SK-N-SH (cell line): ENCODE measurements around the gene KIAA1549. TPM values are rescaled to one million over a fixed set of nuclear protein-coding genes. Genes with fewer than 3 reads are reported as not detected.

Experiments
- CTCF ChIA-PET: fragments of 300-600, 350-600 bp; formaldehyde crosslinking; extraction: SDS; loops from one replicate; lab custom pipeline; 2021; lab: Yijun Ruan, JAX
- POLR2A ChIA-PET: fragments of 350-600 bp; sonication (Branson Sonifier 250); formaldehyde crosslinking; extraction: SDS; loops from one replicate; lab custom pipeline; 2020; ENCODE audit warnings: antibody characterized with exemption, inconsistent platforms; lab: Yijun Ruan, JAX
- DNase-seq: peaks from one replicate; pipeline ENCODE4 v3.0.0; 2012
- H2AFZ ChIP-seq: fragments of 200-600 bp; sonication (generic); 2 replicates; pipeline ENCODE4 v1.8.1; 2016; ENCODE audit warnings: antibody characterized with exemption, mild to moderate bottlenecking, low read depth
- H3F3A ChIP-seq: fragments of 200-600 bp; sonication (generic); replicated peaks from 2 replicates; pipeline ENCODE3; 2016; ENCODE audit warnings: antibody characterized with exemption, mild to moderate bottlenecking; ENCODE audit not compliant: insufficient read depth
- H3K27ac ChIP-seq, 2 experiments: fragments of 200-500 bp in 1 of 2; fragments of 200-600 bp in 1 of 2; sonication (Bioruptor generic) in 1 of 2; sonication (generic), shearing (Covaris generic) in 1 of 2; 2 replicates each; pipeline versions ENCODE4 v1.5.1 to v1.6.1; 2014 to 2016; ENCODE audit warnings: low read depth in 2 of 2, inconsistent platforms in 1 of 2, low read length in 1 of 2, mild to moderate bottlenecking in 1 of 2, mixed read lengths in 1 of 2
- H3K27me3 ChIP-seq: fragments of 200-600 bp; sonication (generic), shearing (Covaris generic); 2 replicates; pipeline ENCODE4 v1.6.1; 2016; ENCODE audit warnings: mixed run types; ENCODE audit not compliant: insufficient read depth
- H3K36me3 ChIP-seq, 2 experiments: fragments of 200-500 bp in 1 of 2; fragments of 200-600 bp in 1 of 2; sonication (Bioruptor generic) in 1 of 2; sonication (generic) in 1 of 2; replicated peaks in 1 of 2; 2 replicates each; pipeline versions ENCODE3 to v1.5.1; 2014 to 2016; ENCODE audit warnings: low read length in 1 of 2, mild to moderate bottlenecking in 1 of 2; ENCODE audit not compliant: insufficient read depth in 2 of 2, control insufficient read depth in 1 of 2
- H3K4me1 ChIP-seq, 2 experiments: fragments of 200-500 bp in 1 of 2; fragments of 200-600 bp in 1 of 2; sonication (Bioruptor generic) in 1 of 2; sonication (generic), shearing (Covaris generic) in 1 of 2; 2 replicates each; pipeline versions ENCODE4 v1.5.1 to v1.6.1; 2014 to 2016; ENCODE audit warnings: low read depth in 1 of 2, low read length in 1 of 2, mixed run types in 1 of 2; ENCODE audit not compliant: insufficient read depth in 2 of 2, control insufficient read depth in 1 of 2
- H3K4me2 ChIP-seq: fragments of 200-600 bp; sonication (generic), shearing (Covaris generic); 2 replicates; pipeline ENCODE4 v1.6.1; 2017; ENCODE audit warnings: mixed run types
- H3K4me3 ChIP-seq, 2 experiments: fragments of 200-500 bp in 1 of 2; fragments of 200-600 bp in 1 of 2; sonication (Bioruptor generic) in 1 of 2; sonication (generic), shearing (Covaris generic) in 1 of 2; 2 replicates each; pipeline versions ENCODE4 v1.5.1 to v1.8.1; 2014 to 2016; ENCODE audit warnings: low read depth in 2 of 2, inconsistent platforms in 1 of 2, low read length in 1 of 2, mild to moderate bottlenecking in 1 of 2, mixed read lengths in 1 of 2, moderate library complexity in 1 of 2
- H3K79me2 ChIP-seq: fragments of 200-600 bp; sonication (generic); 2 replicates; pipeline ENCODE4 v1.8.1; 2017; ENCODE audit warnings: mild to moderate bottlenecking; ENCODE audit not compliant: insufficient read depth
- H3K9ac ChIP-seq: fragments of 200-600 bp; sonication (generic); 2 replicates; pipeline ENCODE4 v1.6.1; 2017; ENCODE audit warnings: mixed run types
- H3K9me2 ChIP-seq: fragments of 200-600 bp; sonication (generic); 2 replicates; pipeline ENCODE4 v1.6.1; 2017; ENCODE audit warnings: mixed run types
- H3K9me3 ChIP-seq: fragments of 200-600 bp; sonication (generic); 2 replicates; pipeline ENCODE4 v1.6.1; 2017; ENCODE audit warnings: mixed run types, mild to moderate bottlenecking, moderate library complexity
- H4K20me1 ChIP-seq: fragments of 200-600 bp; sonication (generic); 2 replicates; pipeline ENCODE4 v1.6.1; 2017; ENCODE audit warnings: mild to moderate bottlenecking, mixed run types; ENCODE audit not compliant: insufficient read depth
- CTCF ChIP-seq: fragments of 200-600 bp; sonication (generic); IDR thresholded peaks from 2 replicates; pipeline ENCODE4 v1.6.1; 2017; ENCODE audit warnings: antibody characterized with exemption, mild to moderate bottlenecking, moderate library complexity
- ELF1 ChIP-seq: IDR thresholded peaks from 2 replicates; pipeline ENCODE4 v1.4.0; 2012
- EZH2phosphoT487 ChIP-seq: fragments of 200-600 bp; sonication (generic); IDR thresholded peaks from 2 replicates; pipeline ENCODE4 v1.6.1; 2017; ENCODE audit warnings: low read depth, mixed run types, mild to moderate bottlenecking, antibody characterized with exemption, moderate library complexity, borderline replicate concordance
- FOSL2 ChIP-seq: IDR thresholded peaks from 2 replicates; pipeline ENCODE4 v1.4.0; 2012; ENCODE audit warnings: low read depth, mild to moderate bottlenecking, moderate library complexity, borderline replicate concordance
- FOXJ3 ChIP-seq: sonication (generic); formaldehyde crosslinking; IDR thresholded peaks from 2 replicates; pipeline ENCODE4 v1.5.1; 2020; ENCODE audit warnings: mild to moderate bottlenecking, missing genetic modification reagents
- FOXM1 ChIP-seq: IDR thresholded peaks from 2 replicates; pipeline ENCODE4 v1.4.0; 2012; ENCODE audit warnings: low read depth, mild to moderate bottlenecking
- GABPA ChIP-seq: IDR thresholded peaks from 2 replicates; pipeline ENCODE4 v1.4.0; 2012; ENCODE audit warnings: low read depth, mild to moderate bottlenecking
- JUND ChIP-seq: IDR thresholded peaks from 2 replicates; pipeline ENCODE4 v1.4.0; 2012
- NFIC ChIP-seq: IDR thresholded peaks from 2 replicates; pipeline ENCODE4 v1.4.0; 2012; ENCODE audit warnings: borderline replicate concordance
- POLR2AphosphoS5 ChIP-seq: IDR thresholded peaks from 2 replicates; pipeline ENCODE4 v1.6.1; 2012; ENCODE audit warnings: low read depth, low read length
- RCOR1 ChIP-seq: fragments of 150-350 bp; IDR thresholded peaks from 2 replicates; pipeline ENCODE4 v1.6.1; 2017; ENCODE audit warnings: antibody characterized with exemption, low read length
- RFX5 ChIP-seq: IDR thresholded peaks from 2 replicates; pipeline ENCODE4 v1.6.1; 2012; ENCODE audit warnings: mild to moderate bottlenecking, improper control_type of control experiment, low read length
- RXRA ChIP-seq: IDR thresholded peaks from 2 replicates; pipeline ENCODE4 v1.4.0; 2012; ENCODE audit warnings: low read depth, mild to moderate bottlenecking, borderline replicate concordance
- USF1 ChIP-seq: IDR thresholded peaks from 2 replicates; pipeline ENCODE4 v1.4.0; 2012; ENCODE audit warnings: low read depth, borderline replicate concordance
- WGBS: methylation state at CpG from one replicate; pipeline ENCODE4 v1.1.6; 2017; ENCODE audit warnings: low lambda C conversion rate; 5-methylcytosine and 5-hydroxymethylcytosine counted together
- polyA plus RNA-seq, 3 experiments: library from polyadenylated mRNA; depleted of rRNA; stranded (reverse); fragments of >200 nt; gene quantifications; 2 replicates each; pipeline ENCODE4 v1.2.3, GENCODE V29; 2012
- TF ChIP-seq, protein P1 (sequence below): fragments of 150-350 bp; IDR thresholded peaks from 2 replicates; pipeline ENCODE4 v1.6.1; 2017; ENCODE audit warnings: antibody characterized with exemption, low read length, low read depth, borderline replicate concordance
- TF ChIP-seq, protein P2 (sequence below): IDR thresholded peaks from 2 replicates; pipeline ENCODE4 v1.4.0; 2012; ENCODE audit warnings: low read depth, borderline replicate concordance

KIAA1549 gene
- polyA plus RNA-seq, 1 of the 3 experiments (the other 2 are of a cell fraction) = 3.6 TPM

GRCh38 chr7:138876326-138876725 is 104.9 kb downstream of the KIAA1549 start:
- H3K4me1 ChIP-seq = peaks cover 0 to 15% of the 10 kb centered on the region in 2 experiments; a peak in 2 of 4 replicates
- no peak overlapping the region for H2AFZ ChIP-seq
- H3K36me3 ChIP-seq = peaks cover 15 to 29% of the 10 kb centered on the region in 2 experiments
- no peak for DNase-seq
- ChIA-PET POLR2A (no interaction called here), CTCF (interaction anchor here (1.0 to 3.5 kb wide), 2 partner anchors 10 to 198 kb away, joined by 4 to 34 read pairs; no protein-coding TSS in a partner anchor)
- H3K79me2 ChIP-seq = no peaks in the 10 kb centered on the region
- TF ChIP-seq USF1 (no peak), FOXM1 (no peak), RFX5 (no peak), FOXJ3 (no peak), EZH2phosphoT487 (no peak), RXRA (no peak), JUND (no peak), RCOR1 (no peak), ELF1 (no peak), GABPA (no peak), NFIC (no peak), CTCF (no peak), POLR2AphosphoS5 (no peak), FOSL2 (no peak)
- TF ChIP-seq, protein P1, sequence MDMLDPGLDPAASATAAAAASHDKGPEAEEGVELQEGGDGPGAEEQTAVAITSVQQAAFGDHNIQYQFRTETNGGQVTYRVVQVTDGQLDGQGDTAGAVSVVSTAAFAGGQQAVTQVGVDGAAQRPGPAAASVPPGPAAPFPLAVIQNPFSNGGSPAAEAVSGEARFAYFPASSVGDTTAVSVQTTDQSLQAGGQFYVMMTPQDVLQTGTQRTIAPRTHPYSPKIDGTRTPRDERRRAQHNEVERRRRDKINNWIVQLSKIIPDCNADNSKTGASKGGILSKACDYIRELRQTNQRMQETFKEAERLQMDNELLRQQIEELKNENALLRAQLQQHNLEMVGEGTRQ = no peak
- TF ChIP-seq, protein P2, sequence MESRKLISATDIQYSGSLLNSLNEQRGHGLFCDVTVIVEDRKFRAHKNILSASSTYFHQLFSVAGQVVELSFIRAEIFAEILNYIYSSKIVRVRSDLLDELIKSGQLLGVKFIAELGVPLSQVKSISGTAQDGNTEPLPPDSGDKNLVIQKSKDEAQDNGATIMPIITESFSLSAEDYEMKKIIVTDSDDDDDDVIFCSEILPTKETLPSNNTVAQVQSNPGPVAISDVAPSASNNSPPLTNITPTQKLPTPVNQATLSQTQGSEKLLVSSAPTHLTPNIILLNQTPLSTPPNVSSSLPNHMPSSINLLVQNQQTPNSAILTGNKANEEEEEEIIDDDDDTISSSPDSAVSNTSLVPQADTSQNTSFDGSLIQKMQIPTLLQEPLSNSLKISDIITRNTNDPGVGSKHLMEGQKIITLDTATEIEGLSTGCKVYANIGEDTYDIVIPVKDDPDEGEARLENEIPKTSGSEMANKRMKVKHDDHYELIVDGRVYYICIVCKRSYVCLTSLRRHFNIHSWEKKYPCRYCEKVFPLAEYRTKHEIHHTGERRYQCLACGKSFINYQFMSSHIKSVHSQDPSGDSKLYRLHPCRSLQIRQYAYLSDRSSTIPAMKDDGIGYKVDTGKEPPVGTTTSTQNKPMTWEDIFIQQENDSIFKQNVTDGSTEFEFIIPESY = no peak
- H3K27ac ChIP-seq = peak overlapping the region in 1 of 2 experiments; percentile 63; a peak in 2 of 4 replicates
- H3K4me2 ChIP-seq = no peak overlapping the region
- H3F3A ChIP-seq = peaks cover 28% of the 10 kb centered on the region
- 0 out of 2 replicates have a peak, but pooled peaks cover 6% of the 10 kb centered on the region for H4K20me1 ChIP-seq
- H3K9ac ChIP-seq = no peak overlapping the region
- 89% methylated on average over 4 of the region's 4 CpGs for WGBS
- no peaks in the 10 kb centered on the region for H3K27me3 ChIP-seq
- no peaks in the 10 kb centered on the region for H3K9me2 ChIP-seq
- H3K9me3 ChIP-seq = no peaks in the 10 kb centered on the region
- H3K4me3 ChIP-seq = no peak overlapping the region
